ENCODE data around the gene CNTN4.

- TF ChIP-seq, protein P1, sequence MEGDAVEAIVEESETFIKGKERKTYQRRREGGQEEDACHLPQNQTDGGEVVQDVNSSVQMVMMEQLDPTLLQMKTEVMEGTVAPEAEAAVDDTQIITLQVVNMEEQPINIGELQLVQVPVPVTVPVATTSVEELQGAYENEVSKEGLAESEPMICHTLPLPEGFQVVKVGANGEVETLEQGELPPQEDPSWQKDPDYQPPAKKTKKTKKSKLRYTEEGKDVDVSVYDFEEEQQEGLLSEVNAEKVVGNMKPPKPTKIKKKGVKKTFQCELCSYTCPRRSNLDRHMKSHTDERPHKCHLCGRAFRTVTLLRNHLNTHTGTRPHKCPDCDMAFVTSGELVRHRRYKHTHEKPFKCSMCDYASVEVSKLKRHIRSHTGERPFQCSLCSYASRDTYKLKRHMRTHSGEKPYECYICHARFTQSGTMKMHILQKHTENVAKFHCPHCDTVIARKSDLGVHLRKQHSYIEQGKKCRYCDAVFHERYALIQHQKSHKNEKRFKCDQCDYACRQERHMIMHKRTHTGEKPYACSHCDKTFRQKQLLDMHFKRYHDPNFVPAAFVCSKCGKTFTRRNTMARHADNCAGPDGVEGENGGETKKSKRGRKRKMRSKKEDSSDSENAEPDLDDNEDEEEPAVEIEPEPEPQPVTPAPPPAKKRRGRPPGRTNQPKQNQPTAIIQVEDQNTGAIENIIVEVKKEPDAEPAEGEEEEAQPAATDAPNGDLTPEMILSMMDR (IDR thresholded peaks at IDR 0.05): no peak
- TF ChIP-seq POLR2A (IDR thresholded peaks at IDR 0.05) (no peak), POLR2AphosphoS5 (IDR thresholded peaks at IDR 0.05) (no peak)
Observed at GRCh38 chr3:2153547-2153946, 54.9 kb downstream of the CNTN4 start.

Measured in breast epithelium (tissue), 3 donors.